Tibial nerve (tissue), 4 donors: Measurements from ENCODE around the gene RARA.

Experiments used
- CTCF ChIP-seq, 5 experiments: fragments of 200-600 bp in 3 of 5; fragments of 450-650 bp in 2 of 5; sonication (generic) in 3 of 5; IDR thresholded peaks; one replicate each; pipeline ENCODE4 v1.5.1; 2016 to 2019; ENCODE audit warnings: antibody characterized with exemption in 5 of 5, mild to moderate bottlenecking in 3 of 5, moderate library complexity in 2 of 5
- EP300 ChIP-seq, 2 donors: sonication (generic); formaldehyde crosslinking; IDR thresholded peaks; one replicate each; pipeline ENCODE4 v1.6.1; 2017; ENCODE audit warnings: antibody characterized with exemption in 2 of 2, mild to moderate bottlenecking in 1 of 2
- POLR2A ChIP-seq, 2 donors: fragments of 450-650 bp; IDR thresholded peaks; one replicate each; pipeline ENCODE4 v1.6.1; 2017; ENCODE audit warnings: antibody characterized with exemption in 2 of 2, mild to moderate bottlenecking in 2 of 2, moderate library complexity in 2 of 2

DNA sequence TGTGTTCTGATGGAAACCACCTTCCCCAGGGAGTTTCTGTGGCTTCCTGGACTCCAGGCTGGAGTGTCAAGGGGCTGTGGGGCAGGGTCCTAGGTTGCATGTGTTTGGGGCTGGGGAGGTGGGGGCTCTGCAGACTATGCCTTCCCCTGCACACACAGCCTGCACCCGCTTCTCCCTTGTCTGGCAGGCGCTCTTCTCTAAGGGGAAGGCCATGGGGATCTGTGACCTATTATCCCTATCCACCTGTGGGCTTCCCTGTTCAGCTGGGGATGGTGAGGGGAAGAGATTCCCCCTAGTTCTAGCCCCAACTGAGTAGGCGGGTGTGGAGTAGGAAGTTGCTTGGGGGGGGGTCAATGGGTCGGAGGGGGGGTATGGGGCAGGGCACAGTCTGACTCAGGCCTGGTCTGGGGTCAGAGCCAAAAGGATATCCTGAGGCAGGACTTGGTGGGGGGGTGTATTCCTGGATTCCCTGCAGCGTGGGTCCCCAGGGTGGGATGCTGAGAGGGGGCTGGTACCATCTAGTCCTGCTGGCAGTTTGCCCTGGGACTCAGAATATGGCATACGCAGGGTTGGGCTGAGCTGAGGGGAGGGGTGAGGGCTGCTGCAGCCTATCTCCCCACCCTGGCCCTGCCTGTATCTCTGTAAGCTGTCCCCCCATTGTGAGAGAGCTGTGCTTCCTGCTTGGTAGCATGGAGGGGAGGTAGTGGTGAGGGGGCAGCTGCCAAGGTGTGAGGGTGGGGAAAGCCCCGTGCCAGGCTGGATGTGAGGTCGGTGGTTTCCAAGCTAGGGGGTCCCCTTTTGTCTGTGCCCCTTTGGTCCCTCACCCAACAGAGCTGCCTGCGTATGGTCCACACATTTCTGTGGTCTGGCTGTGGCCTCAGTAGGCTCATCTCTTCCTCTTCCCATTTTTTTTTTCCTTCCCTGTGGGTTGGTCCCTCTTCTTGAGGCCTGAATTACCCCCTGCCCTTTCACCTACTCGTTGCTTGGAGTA lies 14.7 kb downstream of the RARA start:
- TF ChIP-seq CTCF (IDR thresholded peaks at IDR 0.05) (no peak), POLR2A (IDR thresholded peaks at IDR 0.05) (no peak), EP300 (IDR thresholded peaks at IDR 0.05) (no peak)
